Tibial nerve (tissue), 4 donors: Measurements from ENCODE around the gene SLC9C1. TPM values are rescaled to one million over a fixed set of nuclear protein-coding genes. Genes with fewer than 3 reads are reported as not detected.

ENCODE experiments used
- DNase-seq, 2 donors: peaks; one replicate each; pipeline ENCODE4 v3.0.0-alpha.2; 2019; ENCODE audit warnings: low spot score in 2 of 2
- H3K27ac ChIP-seq, 4 donors: fragments of 200-600 bp; sonication (generic) in 3 of 4; one replicate each; pipeline ENCODE4 v1.5.1; 2017 to 2019; ENCODE audit warnings: mild to moderate bottlenecking in 1 of 4
- H3K27me3 ChIP-seq, 2 donors: fragments of 200-600 bp; sonication (generic) in 1 of 2; one replicate each; pipeline versions ENCODE4 v1.5.1 to v1.6.0; 2017 to 2019
- H3K36me3 ChIP-seq, 3 donors: fragments of 200-600 bp; sonication (generic); one replicate each; pipeline ENCODE4 v1.5.1; 2018 to 2019
- H3K4me1 ChIP-seq, 4 donors: fragments of 200-600 bp; sonication (generic) in 3 of 4; one replicate each; pipeline ENCODE4 v1.5.1; 2017 to 2019
- H3K4me3 ChIP-seq, 4 donors: fragments of 200-600 bp; sonication (generic) in 3 of 4; one replicate each; pipeline ENCODE4 v1.5.1; 2017 to 2019; ENCODE audit warnings: mild to moderate bottlenecking in 1 of 4, moderate library complexity in 1 of 4
- H3K9me3 ChIP-seq, 4 donors: fragments of 200-600 bp; sonication (generic) in 3 of 4; one replicate each; pipeline ENCODE4 v1.5.1; 2017 to 2019
- CTCF ChIP-seq, 5 experiments: fragments of 200-600 bp in 3 of 5; fragments of 450-650 bp in 2 of 5; sonication (generic) in 3 of 5; IDR thresholded peaks; one replicate each; pipeline ENCODE4 v1.5.1; 2016 to 2019; ENCODE audit warnings: antibody characterized with exemption in 5 of 5, mild to moderate bottlenecking in 3 of 5, moderate library complexity in 2 of 5
- EP300 ChIP-seq, 2 donors: sonication (generic); formaldehyde crosslinking; IDR thresholded peaks; one replicate each; pipeline ENCODE4 v1.6.1; 2017; ENCODE audit warnings: antibody characterized with exemption in 2 of 2, mild to moderate bottlenecking in 1 of 2
- POLR2A ChIP-seq, 2 donors: fragments of 450-650 bp; IDR thresholded peaks; one replicate each; pipeline ENCODE4 v1.6.1; 2017; ENCODE audit warnings: antibody characterized with exemption in 2 of 2, mild to moderate bottlenecking in 2 of 2, moderate library complexity in 2 of 2
- WGBS, 2 donors: methylation state at CpG; one replicate each; pipeline ENCODE4 v1.1.5; 2018; 5-methylcytosine and 5-hydroxymethylcytosine counted together
- total RNA-seq, 4 donors: library from RNA; depleted of rRNA; stranded (reverse); fragments of >200 nt; gene quantifications; one replicate each; pipeline ENCODE4 v1.1.0, GENCODE V29; 2016

Gene SLC9C1
- total RNA-seq, 4 donors from 2014 or later: not detected

GRCh38 chr3:112315791-112316190 lies 21.8 kb upstream of the SLC9C1 start:
- Histone ChIP-seq H3K36me3 (no peaks in the 10 kb centered on the region), H3K27ac (no peak overlapping the region), H3K9me3 (peaks cover 0 to 2% (median 0%) of the 10 kb centered on the region in 4 donors), H3K4me3 (no peak overlapping the region), H3K27me3 (no peaks in the 10 kb centered on the region), H3K4me1 (no peaks in the 10 kb centered on the region)
- TF ChIP-seq CTCF (IDR thresholded peaks at IDR 0.05): no peak
- TF ChIP-seq EP300 (IDR thresholded peaks at IDR 0.05): no peak
- no peak for TF ChIP-seq POLR2A (IDR thresholded peaks at IDR 0.05)
- WGBS, 2 donors: 90 to 98% methylated on average over 1 of the region's 1 CpG
- DNase-seq: no peak

DNA sequence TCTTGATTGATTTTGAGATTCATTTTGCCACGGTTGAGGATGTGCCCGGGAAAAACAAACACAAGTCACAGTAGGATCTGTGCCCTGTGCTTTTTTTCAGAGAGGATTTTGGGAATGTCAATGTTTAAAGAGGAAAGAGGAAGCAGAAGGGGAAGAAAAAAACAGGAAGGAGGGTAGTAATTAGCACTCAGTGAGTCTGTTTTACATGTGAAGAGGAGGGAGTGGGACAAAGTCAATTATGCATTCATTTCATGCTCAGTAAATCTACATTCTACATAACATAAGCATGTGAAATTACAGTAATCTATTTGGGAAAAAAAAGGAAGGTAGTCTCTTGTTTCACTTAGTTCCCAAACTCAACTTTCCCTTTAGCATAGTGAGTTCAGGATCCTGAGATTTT lies 20.6 kb upstream of the SLC9C1 start:
- TF ChIP-seq EP300 (IDR thresholded peaks at IDR 0.05) (no peak), CTCF (IDR thresholded peaks at IDR 0.05) (no peak), POLR2A (IDR thresholded peaks at IDR 0.05) (no peak)
- no peaks in the 10 kb centered on the region for H3K4me1 ChIP-seq
- H3K27ac ChIP-seq: no peak overlapping the region
- DNase-seq: no peak
- no peaks in the 10 kb centered on the region for H3K36me3 ChIP-seq
- WGBS, 2 donors: 81 to 83% methylated on average over 2 of the region's 2 CpGs
- no peak overlapping the region for H3K4me3 ChIP-seq
- H3K9me3 ChIP-seq: peaks cover 0 to 2% (median 0%) of the 10 kb centered on the region in 4 donors
- H3K27me3 ChIP-seq: no peaks in the 10 kb centered on the region

- H3K27me3 ChIP-seq: no peaks in the 10 kb centered on the region
- H3K36me3 ChIP-seq: no peaks in the 10 kb centered on the region
- TF ChIP-seq POLR2A (IDR thresholded peaks at IDR 0.05) (no peak), CTCF (IDR thresholded peaks at IDR 0.05) (no peak), EP300 (IDR thresholded peaks at IDR 0.05) (no peak)
- DNase-seq: no peak
- H3K4me3 ChIP-seq: no peak overlapping the region
- 58 to 59% methylated on average over 7 of the region's 7 CpGs for WGBS, 2 donors
- H3K27ac ChIP-seq: no peak overlapping the region
- H3K9me3 ChIP-seq: no peaks in the 10 kb centered on the region
- peaks cover 0 to 14% (median 0%) of the 10 kb centered on the region in 4 donors for H3K4me1 ChIP-seq
These were observed 14.3 kb upstream of the SLC9C1 start for GRCh38 chr3:112308151-112308911.

DNA sequence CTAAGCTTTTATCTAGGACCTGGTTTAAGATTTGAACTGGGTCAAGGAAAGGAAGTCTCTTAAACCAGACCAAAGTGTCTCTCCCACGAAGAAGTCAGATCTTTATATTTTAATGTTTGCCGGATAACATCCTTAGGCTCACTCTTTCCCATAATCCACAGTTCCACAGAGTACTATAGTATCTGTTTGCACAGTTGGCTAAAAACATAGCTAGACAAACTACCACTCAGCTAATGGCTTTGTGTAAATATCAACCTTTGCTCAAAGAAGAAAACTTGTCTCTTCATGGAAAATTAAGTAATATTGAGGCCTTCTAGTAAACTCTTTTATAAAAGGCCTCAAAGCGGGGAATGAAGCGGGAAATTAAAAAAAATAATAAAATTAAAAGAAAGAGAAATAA lies 13.5 kb upstream of the SLC9C1 start:
- TF ChIP-seq POLR2A (IDR thresholded peaks at IDR 0.05) (no peak), EP300 (IDR thresholded peaks at IDR 0.05) (no peak), CTCF (IDR thresholded peaks at IDR 0.05) (no peak)
- no peak for DNase-seq
- Histone ChIP-seq H3K27ac (no peak overlapping the region), H3K4me1 (peaks cover 0 to 21% (median 0%) of the 10 kb centered on the region in 4 donors), H3K4me3 (no peak overlapping the region), H3K27me3 (no peaks in the 10 kb centered on the region), H3K36me3 (no peaks in the 10 kb centered on the region), H3K9me3 (no peaks in the 10 kb centered on the region)
- WGBS, 2 donors: 56 to 72% methylated on average over 4 of the region's 4 CpGs

- no peaks in the 10 kb centered on the region for H3K27me3 ChIP-seq
- no peak for DNase-seq
- H3K36me3 ChIP-seq: no peaks in the 10 kb centered on the region
- no peak for TF ChIP-seq EP300 (IDR thresholded peaks at IDR 0.05)
- no peak for TF ChIP-seq CTCF (IDR thresholded peaks at IDR 0.05)
- no peak for TF ChIP-seq POLR2A (IDR thresholded peaks at IDR 0.05)
- 85 to 92% methylated on average over 9 of the region's 9 CpGs for WGBS, 2 donors
- H3K9me3 ChIP-seq: peaks cover 0 to 4% (median 0%) of the 10 kb centered on the region in 4 donors
- H3K4me1 ChIP-seq: peaks cover 0 to 22% (median 0%) of the 10 kb centered on the region in 4 donors
- H3K4me3 ChIP-seq: no peak overlapping the region
- H3K27ac ChIP-seq: no peak overlapping the region
These were observed 12.8 kb upstream of the SLC9C1 start for GRCh38 chr3:112306825-112307224.
